ENCODE measurements around the gene PZP. TPM values are rescaled to one million over a fixed set of nuclear protein-coding genes. Genes with fewer than 3 reads are reported as not detected.

PZP gene
- total and polyA plus RNA-seq, 2 donors from 2014 or later: 0.31 TPM; not detected in 1

GRCh38 chr12:9111525-9111924 is 96.7 kb downstream of the PZP start:
- FAIRE-seq: no peak
- no peak overlapping the region for H3K27ac ChIP-seq (ENCODE audit: low read depth in 2 of 2, low read length in 2 of 2)

GRCh38 chr12:9109737-9110491 is 98.3 kb downstream of the PZP start:
- Histone ChIP-seq H3K4me3 (ENCODE audit: low read length in 3 of 3) (no peak overlapping the region), H3K36me3 (ENCODE audit: control insufficient read depth in 2 of 3, insufficient read depth in 3 of 3, low read length in 3 of 3) (peaks cover 0 to 11% (median 2%) of the 10 kb centered on the region in 3 donors), H3K4me1 (ENCODE audit: control insufficient read depth in 2 of 3, insufficient read depth in 2 of 3, low read depth in 1 of 3, low read length in 3 of 3) (no peaks in the 10 kb centered on the region), H3K9me3 (ENCODE audit: control insufficient read depth in 2 of 3, insufficient read depth in 1 of 3, low read length in 3 of 3) (no peaks in the 10 kb centered on the region), H3K27me3 (ENCODE audit: control insufficient read depth, insufficient read depth, low read length) (no peaks in the 10 kb centered on the region), H3K27ac (ENCODE audit: low read depth in 2 of 2, low read length in 2 of 2) (no peak overlapping the region), H3K9ac (ENCODE audit: low read length in 3 of 3) (no peak overlapping the region)
- TF ChIP-seq, protein P1, sequence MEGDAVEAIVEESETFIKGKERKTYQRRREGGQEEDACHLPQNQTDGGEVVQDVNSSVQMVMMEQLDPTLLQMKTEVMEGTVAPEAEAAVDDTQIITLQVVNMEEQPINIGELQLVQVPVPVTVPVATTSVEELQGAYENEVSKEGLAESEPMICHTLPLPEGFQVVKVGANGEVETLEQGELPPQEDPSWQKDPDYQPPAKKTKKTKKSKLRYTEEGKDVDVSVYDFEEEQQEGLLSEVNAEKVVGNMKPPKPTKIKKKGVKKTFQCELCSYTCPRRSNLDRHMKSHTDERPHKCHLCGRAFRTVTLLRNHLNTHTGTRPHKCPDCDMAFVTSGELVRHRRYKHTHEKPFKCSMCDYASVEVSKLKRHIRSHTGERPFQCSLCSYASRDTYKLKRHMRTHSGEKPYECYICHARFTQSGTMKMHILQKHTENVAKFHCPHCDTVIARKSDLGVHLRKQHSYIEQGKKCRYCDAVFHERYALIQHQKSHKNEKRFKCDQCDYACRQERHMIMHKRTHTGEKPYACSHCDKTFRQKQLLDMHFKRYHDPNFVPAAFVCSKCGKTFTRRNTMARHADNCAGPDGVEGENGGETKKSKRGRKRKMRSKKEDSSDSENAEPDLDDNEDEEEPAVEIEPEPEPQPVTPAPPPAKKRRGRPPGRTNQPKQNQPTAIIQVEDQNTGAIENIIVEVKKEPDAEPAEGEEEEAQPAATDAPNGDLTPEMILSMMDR (IDR thresholded peaks at IDR 0.05; ENCODE audit: borderline replicate concordance, extremely low read depth, insufficient read depth): no peak
- FAIRE-seq (no peak), DNase-seq (no peak)
- intact Hi-C loops (cut with DNase I): no loop called here

More at GRCh38 chr12:9111525-9111924, 96.7 kb downstream of the PZP start:
- H3K36me3 ChIP-seq (ENCODE audit: control insufficient read depth in 2 of 3, insufficient read depth in 3 of 3, low read length in 3 of 3): peaks cover 0 to 6% (median 2%) of the 10 kb centered on the region in 3 donors
- H3K4me1 ChIP-seq (ENCODE audit: control insufficient read depth in 2 of 3, insufficient read depth in 2 of 3, low read depth in 1 of 3, low read length in 3 of 3): no peaks in the 10 kb centered on the region
- intact Hi-C loops (cut with DNase I): no loop called here
- TF ChIP-seq, protein P1 (IDR thresholded peaks at IDR 0.05; ENCODE audit: borderline replicate concordance, extremely low read depth, insufficient read depth): no peak
- DNase-seq: no peak
- H3K4me3 ChIP-seq (ENCODE audit: low read length in 3 of 3): no peak overlapping the region
- H3K9me3 ChIP-seq (ENCODE audit: control insufficient read depth in 2 of 3, insufficient read depth in 1 of 3, low read length in 3 of 3): no peaks in the 10 kb centered on the region
- no peaks in the 10 kb centered on the region for H3K27me3 ChIP-seq (ENCODE audit: control insufficient read depth, insufficient read depth, low read length)
- H3K9ac ChIP-seq (ENCODE audit: low read length in 3 of 3): no peak overlapping the region

DNA sequence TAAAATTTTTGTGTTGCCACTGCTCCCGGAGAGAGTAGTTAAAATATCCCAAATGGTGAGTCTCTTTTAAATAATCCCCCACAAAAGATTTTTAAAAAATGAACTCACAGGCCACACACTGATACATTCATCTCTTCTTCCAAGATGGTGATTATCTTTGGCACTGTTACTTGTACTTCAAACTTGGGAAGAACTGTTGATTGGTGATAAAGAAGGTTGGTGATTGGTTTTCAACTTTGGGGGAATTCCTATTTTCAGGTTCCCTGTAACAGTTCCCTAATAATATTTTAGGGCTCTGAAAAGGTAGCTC is 99.0 kb downstream of the PZP start:
- Histone ChIP-seq H3K9ac (ENCODE audit: low read length in 3 of 3) (no peak overlapping the region), H3K4me1 (ENCODE audit: control insufficient read depth in 2 of 3, insufficient read depth in 2 of 3, low read depth in 1 of 3, low read length in 3 of 3) (no peaks in the 10 kb centered on the region), H3K4me3 (ENCODE audit: low read length in 3 of 3) (no peak overlapping the region), H3K36me3 (ENCODE audit: control insufficient read depth in 2 of 3, insufficient read depth in 3 of 3, low read length in 3 of 3) (peaks cover 0 to 16% (median 2%) of the 10 kb centered on the region in 3 donors), H3K27me3 (ENCODE audit: control insufficient read depth, insufficient read depth, low read length) (no peaks in the 10 kb centered on the region), H3K9me3 (ENCODE audit: control insufficient read depth in 2 of 3, insufficient read depth in 1 of 3, low read length in 3 of 3) (no peaks in the 10 kb centered on the region), H3K27ac (ENCODE audit: low read depth in 2 of 2, low read length in 2 of 2) (no peak overlapping the region)
- DNase-seq (no peak), FAIRE-seq (no peak)
- TF ChIP-seq, protein P1 (IDR thresholded peaks at IDR 0.05; ENCODE audit: borderline replicate concordance, extremely low read depth, insufficient read depth): no peak
- intact Hi-C loops (cut with DNase I): no loop called here

Data from kidney (tissue), 14 donors.